Tibial nerve (tissue), 3 donors: Measurements from ENCODE around the gene NPIPA1.
"Not testable (repeated sequence)": the region's sequence is repeated elsewhere in the genome, so short reads cannot be mapped to it uniquely, and the experiment has no call there.

Source experiments
- CTCF ChIP-seq, 5 experiments: fragments of 200-600 bp in 3 of 5; fragments of 450-650 bp in 2 of 5; sonication (generic) in 3 of 5; IDR thresholded peaks; one replicate each; pipeline ENCODE4 v1.5.1; 2016 to 2019; ENCODE audit warnings: antibody characterized with exemption in 5 of 5, mild to moderate bottlenecking in 3 of 5, moderate library complexity in 2 of 5
- POLR2A ChIP-seq, 2 donors: fragments of 450-650 bp; IDR thresholded peaks; one replicate each; pipeline ENCODE4 v1.6.1; 2017; ENCODE audit warnings: antibody characterized with exemption in 2 of 2, mild to moderate bottlenecking in 2 of 2, moderate library complexity in 2 of 2

GRCh38 chr16:14924982-14925381 is 12.3 kb upstream of the NPIPA1 start:
- not testable (repeated sequence) for TF ChIP-seq CTCF, POLR2A (IDR thresholded peaks at IDR 0.05)
